ENCODE measurements around the gene XYLT1.

DNA sequence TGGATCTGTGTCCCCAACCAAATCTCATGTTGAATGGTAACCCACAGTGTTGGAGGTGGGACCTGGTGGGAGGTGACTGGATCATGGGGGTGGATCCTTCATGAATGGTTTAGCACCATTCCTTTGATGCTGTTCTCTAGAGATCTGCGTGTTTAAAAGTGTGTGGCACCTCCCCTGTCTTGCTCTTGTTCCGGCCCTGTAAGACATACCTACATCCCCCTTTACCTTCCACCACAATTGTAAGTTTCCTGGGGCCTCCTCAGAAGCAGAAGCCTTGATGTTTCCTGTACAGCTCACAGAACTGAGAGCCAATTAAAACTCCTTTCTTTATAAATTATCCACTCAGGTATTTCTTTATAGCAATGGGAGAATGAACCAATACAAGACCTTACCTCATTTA is 257.7 kb downstream of the XYLT1 start:
- TF ChIP-seq EZH2 (IDR thresholded peaks at IDR 0.05) (no peak), POLR2AphosphoS5 (IDR thresholded peaks at IDR 0.05; ENCODE audit: borderline replicate concordance, low read depth, low read length) (no peak)

Data from SK-N-MC (cell line).